NK-92 treated with Interleukin-12 subunit alpha and Interleukin-12 subunit beta, amount 100 ng/mL, for 24 hours (cell line): ENCODE measurements around the gene RBMS3.

ENCODE experiments used
- DNase-seq: peaks from one replicate; lab custom pipeline; 2025; lab: John Stamatoyannopoulos, UW

Gene RBMS3

DNA sequence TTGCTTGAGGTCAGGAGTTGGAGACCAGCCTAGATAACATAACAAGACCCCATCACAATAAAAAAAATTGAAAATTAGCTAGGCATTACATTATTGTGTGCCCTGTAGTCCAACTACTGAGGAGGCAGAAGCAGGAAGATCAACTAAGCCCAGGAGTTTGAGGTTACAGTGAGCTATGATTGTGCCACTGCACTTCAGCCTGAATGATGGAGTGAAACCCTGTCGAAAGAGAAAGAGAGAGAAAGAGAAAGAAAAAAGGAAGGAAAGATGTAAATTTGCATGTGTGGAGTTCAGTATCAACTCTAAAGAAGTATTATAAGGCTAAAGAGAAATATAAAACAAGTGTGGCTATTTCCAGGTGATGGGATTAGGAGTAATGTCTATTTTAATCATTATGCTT is 661.4 kb downstream of the RBMS3 start:
- no peak for DNase-seq

DNA sequence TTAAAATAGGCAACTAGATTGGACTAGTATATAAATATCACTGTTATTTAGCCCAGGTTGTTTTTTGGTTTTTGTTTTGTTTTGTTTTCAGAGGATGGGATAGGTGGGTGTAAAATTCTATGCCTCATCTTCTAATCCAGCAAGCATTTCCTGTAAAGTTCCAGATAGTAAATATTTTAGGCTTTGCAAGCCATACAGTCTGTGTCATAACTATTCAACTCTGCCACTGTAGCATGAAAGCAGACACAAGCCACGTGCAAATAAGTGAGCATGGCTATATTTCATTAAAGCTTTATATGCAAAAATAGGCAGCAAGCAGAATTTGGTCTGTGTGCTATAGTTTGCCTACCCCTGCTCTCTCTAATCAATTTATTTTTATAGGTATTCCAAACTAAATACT is 668.3 kb downstream of the RBMS3 start:
- no peak for DNase-seq

DNA sequence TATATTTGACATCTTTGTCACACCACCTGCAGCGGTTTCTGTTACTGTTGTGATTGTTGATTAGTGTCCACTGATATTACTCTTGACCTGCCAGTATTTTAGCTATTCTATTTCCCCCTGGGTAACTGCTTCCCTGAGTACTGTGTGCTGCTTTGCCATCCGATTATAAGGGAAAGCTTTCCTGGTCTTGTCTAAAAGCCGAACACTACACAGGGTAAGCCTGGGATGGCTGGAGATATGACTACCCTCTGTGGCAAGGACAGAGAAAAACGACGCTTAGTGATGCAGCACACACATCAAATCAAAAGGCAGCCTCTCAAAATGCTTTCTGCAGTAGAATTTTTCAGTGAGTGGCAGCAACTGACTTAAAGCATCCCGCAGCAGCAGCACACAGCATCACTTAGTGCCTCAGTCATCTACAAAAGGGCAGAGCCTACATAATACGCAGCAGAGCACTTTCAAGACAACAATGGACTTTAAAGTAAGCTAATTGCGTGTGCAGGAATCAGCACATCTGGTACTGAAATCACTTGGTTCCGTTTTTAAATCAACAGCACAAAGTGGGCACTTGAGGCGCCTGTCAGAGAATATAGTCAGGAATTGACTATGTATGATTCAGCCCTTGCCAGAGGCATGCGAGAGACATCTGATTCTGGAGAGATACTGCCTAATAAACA is 669.2 kb downstream of the RBMS3 start:
- DNase-seq, result no peak

DNA sequence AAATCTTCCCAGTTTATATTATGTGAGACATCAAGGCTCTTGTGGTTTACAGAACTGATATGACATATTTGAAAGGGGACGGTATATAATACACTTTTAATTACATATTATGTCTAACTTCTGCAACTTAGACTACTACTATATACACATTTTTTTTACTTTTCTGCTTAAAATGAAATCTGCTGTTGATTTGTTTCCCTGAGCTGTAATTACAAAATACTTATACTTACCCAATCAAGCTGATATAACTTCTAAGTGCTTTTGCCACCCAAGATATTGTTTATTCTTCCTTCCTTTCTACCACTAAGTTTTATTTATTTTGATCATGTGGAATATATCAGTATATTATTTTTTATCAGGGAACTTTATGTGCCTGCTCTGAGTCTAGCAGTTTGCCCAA is 671.6 kb downstream of the RBMS3 start:
- DNase-seq, result no peak

DNA sequence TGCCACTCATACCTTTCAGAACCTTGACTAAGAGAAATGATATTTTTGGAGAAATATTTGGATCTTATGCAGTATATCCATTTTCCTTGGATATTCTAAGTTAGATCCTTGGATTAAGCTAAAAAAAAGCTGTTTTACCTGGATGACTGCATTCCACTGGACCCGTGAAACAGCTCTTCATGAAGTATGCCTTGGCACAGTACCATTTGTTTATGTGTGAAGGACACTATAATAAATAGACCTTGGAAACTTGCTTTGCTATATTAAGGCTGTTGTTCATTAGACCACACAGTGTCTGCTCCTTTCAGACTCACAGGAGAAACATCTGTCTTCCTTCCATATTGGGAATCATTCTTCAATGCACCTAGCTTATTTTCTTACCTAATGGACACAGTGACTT is 674.5 kb downstream of the RBMS3 start:
- DNase-seq, result no peak

DNA sequence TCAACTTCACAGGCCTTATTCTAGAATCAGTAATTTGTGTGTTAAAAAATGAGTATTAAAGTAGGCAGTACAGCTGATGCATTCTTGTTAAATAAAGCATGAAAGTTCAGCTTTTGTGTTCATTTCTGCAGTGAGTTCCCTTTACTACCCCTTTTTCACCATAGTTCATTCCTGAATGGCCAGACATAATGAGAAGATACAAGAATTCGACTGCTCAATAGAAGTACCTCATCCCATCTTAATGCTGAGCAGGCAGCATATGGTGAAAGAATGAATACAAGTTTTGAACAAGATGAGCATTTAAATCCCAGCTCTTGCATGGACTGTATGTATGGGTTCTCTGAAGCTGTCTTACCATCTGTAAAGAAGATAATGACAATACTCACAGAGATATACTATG is 677.9 kb downstream of the RBMS3 start:
- DNase-seq, result no peak

DNA sequence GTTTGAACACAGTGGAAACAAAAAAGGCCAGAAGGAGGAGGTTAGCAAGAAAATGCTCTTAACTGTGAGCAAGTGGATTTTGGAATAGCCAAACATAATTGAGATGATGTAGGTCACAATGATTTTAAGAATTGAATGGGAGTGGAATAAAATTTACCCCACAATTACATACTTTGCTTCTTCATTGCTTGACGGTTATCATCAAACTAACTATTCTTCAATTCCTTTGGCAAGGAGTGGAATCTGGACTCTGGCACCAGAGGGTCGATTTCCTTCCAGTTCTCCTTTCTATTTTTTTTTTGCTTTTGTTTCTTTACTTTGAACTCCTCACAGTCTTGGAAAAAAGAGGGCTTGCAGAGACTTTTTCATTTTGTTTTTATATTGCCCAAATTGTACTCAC is 691.0 kb downstream of the RBMS3 start:
- DNase-seq, result no peak

DNA sequence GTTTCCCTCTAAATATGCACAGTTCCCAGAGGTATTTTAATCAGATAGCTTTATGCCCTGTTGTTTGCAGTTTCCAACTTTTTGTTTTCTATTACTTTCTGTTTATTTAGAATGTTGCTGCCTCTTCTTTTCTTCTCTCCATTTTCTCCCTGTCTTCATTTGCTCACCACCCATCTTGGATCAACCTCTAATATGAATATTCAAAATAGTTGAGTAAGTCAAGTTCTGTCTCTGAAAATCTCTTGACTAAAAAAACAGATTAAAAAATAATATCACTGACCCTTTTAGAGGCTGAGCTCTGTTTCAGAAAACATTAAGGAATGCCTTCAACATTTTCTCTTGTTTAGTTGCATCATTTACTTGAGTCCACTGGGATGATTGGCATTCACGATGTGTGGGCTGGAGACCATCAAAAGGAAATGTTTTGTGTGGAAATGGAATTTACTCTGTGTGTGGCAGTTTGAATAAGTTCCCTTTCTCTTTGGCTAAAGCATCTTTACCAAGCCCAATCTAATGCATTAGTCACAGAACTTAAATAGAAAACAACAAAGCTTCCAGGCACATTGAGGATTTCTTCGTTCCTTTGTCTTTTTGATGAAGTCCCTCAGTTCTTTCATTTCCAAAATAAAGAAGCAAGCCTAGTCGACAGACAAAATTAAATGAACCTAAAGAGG is 691.6 kb downstream of the RBMS3 start:
- no peak for DNase-seq

DNA sequence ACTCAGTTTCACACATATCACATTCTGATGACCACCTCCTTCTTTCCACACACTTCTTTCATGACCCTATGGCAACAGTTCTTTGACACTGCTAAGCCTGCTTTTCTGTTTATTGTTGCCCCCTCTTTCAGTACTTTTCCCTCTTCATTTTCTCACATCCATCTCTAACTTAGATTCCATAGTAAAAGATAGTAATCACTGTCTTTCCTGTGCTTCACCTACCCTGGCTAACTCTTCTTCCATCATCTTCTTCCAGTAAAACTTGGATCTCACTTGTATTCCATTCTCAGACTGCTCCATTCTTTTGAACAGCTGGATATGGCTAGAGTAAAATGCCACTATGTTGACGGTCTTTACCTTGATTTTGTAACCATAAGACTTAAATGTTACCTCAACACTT is 692.9 kb downstream of the RBMS3 start:
- DNase-seq, result no peak

DNA sequence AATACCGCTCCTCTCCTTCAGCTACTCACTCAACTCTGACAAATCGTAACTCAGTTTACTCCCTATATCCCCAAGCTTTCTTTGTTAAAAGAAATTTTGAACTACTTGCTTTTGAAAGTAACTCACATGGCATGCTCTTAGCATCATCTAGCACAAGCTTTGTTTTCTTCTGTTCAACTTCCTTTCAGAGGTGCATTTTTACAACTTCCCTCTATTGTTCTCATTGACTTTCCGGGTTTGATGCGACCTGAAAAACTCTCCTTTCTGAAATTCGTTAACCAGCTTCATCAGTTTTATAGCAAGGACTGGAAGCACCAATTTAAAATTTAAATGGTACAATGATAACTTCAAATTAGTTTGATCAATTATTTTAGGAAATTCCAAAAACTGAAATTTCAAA is 696.0 kb downstream of the RBMS3 start:
- no peak for DNase-seq

DNA sequence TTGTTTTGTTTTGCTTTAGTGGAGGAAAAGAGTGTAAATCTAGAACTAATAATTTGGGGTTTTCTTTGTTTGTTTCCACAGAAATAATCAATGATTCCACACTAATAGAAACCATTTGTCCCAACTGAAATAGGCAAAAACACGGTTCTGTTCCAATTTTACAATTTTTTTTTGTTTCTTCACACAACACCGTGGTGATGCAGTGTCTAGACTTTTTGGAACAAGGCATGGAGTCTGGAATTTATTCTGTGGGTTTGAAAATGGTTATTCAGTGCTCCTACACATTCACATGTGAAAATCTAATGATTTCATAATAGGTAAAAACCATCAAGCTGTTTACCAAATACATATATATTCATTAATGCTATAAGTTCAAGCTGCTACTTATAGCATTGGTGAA is 696.5 kb downstream of the RBMS3 start:
- no peak for DNase-seq

DNA sequence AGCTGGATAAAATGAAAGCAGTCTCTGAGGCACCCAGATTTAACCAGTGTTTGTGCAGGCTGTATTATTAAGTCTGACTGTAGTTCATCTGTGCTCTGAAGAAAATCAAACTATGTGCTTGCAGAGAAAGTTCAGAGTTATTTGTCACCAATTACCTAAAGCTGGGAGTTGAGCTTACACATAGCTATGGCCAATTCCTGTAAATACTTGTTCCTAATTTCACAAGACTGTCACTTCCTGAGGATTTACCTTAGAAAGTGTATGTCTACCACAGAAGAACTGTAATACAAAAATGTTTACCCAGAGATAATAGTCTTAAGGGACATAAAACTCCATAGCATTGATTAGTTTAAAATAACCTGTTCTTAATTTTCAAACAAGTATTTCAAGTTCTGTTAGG is 697.2 kb downstream of the RBMS3 start:
- no peak for DNase-seq

DNA sequence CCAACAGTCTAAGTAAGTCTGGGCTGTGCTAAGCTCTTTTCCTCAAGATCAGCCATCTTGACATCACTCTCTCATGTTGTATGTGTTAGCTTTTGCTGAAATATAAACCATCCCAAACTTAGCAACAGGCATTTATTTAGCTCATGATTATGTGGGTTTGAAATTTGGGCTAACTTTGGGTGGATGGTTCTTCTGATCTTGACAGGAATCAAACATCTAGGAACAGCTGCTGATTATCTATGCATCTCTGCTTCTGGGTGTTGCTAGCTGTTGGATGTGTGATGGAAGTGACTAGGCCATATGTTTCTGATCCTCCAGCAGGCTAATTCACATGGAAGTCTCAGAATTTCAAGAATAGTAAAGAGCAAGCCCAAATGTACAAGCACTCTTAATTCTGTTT is 710.3 kb downstream of the RBMS3 start:
- DNase-seq, result no peak

DNA sequence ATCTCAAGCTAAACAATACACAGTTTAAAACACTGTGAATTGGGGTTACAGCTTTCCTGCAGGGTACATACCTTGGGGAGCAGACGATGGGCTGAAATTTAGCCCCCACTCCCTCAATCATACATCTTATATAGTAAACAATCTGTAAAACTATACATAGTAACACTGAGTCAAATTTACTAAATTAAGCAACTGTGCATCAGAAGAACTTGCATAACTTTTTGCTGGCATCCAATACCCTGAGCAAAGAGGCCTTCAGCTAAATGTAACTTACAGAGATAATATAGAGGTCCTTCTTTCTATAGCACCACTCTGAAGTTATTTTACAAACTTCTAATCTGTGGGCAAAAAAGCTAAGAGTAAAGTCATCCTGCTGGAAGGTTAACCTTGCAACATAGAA is 721.9 kb downstream of the RBMS3 start:
- DNase-seq, result no peak

DNA sequence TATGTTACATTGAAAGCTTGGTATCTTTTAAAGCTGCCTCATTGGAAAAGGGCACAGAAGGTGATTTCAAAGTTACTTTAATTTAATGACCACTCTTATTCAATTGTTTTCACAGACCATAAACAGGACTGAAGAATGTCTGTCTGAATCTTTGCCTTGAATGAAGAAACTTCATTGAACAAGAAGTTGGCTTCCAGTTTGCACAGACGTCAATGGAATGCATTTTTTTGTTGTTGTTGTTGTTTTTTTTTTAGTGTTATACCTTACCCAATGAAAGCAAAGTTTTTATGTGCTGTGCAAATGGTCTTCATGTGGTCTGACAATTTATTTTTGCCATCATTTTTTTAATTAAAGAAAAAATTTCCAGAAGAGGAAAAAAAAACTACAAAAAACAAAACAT is 722.9 kb downstream of the RBMS3 start:
- DNase-seq, result no peak

DNA sequence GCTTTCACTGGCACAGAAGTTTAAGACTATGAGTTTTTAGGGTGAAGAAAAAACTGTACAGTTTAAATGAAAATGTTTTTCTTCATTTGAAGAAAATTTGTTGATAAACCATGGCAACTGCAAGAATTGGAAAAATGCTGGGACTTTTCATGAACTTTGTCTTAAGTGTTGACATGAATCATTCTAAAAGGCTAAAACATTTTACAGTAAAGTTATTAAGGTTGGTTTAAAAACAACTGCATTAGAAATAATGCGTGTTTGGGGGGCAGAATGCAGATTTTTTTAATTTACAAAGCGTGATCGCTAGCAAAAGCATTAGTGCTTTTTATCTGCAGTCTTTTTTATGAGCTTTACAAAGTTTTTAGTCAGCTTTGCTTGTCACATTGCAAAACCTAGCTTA is 723.6 kb downstream of the RBMS3 start:
- DNase-seq, result no peak

DNA sequence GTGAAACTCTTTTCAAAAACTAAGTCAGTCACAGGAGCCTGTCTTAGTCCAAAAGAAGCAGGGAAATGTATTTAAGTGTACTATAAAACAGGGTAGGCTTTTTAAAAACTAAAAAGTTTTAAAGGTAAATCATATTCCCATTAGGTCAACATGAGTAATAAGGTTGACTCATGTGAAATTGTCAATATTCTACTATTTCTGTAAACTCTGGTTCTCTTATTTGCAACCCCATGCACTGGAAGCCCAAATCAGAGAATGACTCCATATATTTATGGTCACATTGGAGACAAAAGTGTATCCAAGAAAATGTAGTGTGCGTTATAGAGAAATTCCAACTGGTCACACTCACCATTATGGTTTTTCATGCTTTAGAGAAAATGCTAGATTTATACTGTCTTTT is 725.2 kb downstream of the RBMS3 start:
- no peak for DNase-seq

DNA sequence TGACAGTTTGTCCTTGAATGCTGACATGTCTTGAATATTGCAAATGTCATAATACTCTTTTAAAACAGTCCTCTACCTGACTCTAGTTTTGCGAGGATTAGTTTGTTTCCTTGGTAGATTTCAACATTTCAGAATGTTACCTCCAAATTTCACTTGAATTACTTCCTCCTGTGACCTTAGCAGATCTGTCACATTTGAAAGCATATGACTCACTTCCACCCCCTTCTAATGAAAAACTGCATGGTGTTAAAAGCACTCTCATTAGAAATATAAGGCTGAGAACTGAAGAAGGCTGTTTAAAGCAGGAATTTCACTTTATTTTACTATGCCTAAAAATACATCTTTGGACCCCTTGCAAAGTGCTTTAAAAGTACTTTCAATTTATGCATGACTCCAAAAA is 726.8 kb downstream of the RBMS3 start:
- DNase-seq, result no peak

DNA sequence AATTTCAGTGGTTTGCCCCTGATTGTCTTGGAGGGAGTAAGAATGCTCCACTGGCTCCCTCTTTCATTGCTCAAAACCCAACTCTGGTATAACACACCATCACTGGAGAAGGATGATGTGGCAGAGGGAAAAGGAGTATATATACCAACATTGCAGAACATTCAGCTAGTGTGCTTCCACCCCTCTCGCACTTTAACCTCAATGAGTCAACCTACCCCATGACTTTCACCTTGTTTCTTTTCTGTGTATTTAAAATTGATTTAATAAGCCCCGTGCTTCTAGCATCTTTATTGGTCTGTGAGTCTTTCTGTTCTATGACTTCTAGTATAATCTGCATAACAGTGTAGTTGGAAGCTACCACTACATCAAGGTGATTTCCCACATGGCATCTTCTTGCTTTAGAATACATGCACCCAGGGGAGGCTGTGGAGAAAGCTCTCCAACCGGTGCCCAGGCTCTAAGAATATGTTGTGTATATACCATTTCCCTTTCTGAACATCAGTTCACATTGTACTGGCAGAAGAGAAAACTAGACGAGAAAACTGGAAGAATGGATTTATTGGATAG is 730.4 kb downstream of the RBMS3 start:
- peak; percentile 1 for DNase-seq

DNA sequence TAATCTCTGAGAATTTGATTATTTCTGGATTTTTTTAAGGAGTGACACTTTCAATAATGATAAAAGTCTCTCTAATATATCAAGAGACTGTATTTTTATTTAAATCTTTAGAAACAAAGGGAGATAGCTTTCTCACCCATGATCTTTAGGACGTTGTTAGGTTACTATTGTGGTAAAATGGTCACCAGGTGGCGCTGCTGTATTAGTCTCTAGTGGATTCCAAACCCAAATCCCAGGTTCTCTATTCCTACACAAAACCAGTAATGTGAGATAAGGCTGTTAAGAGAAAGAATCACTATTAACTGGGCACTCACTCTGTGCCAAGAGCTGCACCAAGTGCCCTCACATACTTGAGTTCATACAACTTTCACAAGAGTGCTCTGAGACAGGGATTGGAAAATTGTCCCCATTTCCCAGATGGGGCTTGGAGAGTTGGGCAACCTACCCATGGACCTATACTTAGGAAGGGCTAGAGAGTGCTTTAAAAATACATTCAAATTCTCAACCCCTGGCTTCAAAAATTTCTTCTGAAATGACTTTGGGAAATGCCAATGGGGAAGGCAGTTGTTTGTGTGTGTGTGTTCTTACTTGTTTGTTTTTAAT is 732.2 kb downstream of the RBMS3 start:
- peak; percentile 5 for DNase-seq

DNA sequence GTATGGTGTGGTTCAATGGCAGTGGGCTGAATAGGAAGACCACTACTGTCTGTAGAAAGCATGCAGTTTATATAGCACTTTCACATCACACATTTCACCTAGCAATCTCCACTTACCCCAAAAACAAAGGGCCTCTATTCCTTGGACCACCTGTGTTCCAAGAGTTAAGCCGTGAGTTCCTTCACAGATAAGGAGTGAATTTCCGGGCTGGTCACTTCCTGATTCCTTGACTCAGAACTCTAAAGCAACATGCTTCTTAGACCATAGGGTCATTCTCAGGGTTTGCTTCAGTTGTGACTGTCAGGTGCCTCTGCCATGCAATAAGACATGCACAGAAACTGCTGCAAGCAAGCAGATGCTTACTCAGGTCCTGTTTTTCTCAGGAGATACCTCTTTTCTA is 737.0 kb downstream of the RBMS3 start:
- no peak for DNase-seq

DNA sequence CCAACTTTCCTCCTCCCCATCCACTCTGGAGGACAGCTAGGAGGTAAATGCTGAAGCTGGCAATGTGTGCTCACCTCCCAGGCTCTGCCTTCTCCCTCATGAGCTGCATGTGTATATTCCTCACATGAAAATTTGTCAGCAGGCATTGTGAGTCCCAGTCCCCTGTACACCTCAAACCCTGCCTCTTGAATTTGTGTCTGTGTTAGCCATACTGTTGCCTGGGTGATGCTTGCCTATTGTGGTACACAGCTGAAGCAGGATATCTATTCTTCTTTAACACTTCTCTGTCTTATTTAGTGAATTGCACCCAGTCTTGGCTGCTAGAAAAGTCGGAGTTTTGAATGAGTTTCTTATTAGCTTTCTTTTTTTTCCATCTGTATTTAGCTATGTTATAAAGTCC is 739.5 kb downstream of the RBMS3 start:
- no peak for DNase-seq

DNA sequence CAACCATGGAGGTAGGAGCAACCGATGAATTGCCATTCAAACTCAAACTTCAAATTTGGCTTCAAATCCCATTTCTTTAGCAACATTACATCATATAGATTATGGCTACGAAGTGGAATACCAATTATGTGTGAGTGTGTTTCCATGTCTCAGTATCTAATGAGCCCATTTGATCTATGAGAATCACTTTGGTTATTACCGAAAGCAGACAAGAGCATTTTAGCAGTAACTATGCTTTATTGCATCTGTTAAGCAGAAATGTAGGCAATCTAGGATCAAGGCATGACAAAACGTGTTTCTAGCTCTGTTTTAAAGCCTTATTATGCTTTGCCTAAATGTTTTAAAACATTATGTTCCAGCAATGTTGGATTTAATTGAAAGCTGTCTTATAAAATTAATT is 743.6 kb downstream of the RBMS3 start:
- no peak for DNase-seq
